Suppressor macrophage (primary cell): ENCODE data around the gene SCAMP1.
"Not testable (repeated sequence)": the region's sequence is repeated elsewhere in the genome, so short reads cannot be mapped to it uniquely, and the experiment has no call there.

Source experiments
- DNase-seq, 4 experiments: peaks; one replicate each; pipeline ENCODE4 v3.0.0-alpha.2; 2020 to 2022
- total RNA-seq, 17 experiments: gene quantifications; one replicate each; lab custom pipeline; 2026; ENCODE audit warnings: mixed read lengths in 6 of 17, inconsistent platforms in 3 of 17; lab: John Stamatoyannopoulos, UW

Gene SCAMP1
- 13.1 to 101 (median 55.6) reads per million in 17 experiments for total RNA-seq

GRCh38 chr5:78359831-78360673 is at the start of gene SCAMP1:
Gene SCAMP1 (plus strand): TSS chr5:78360617. CDS start chr5:78360672, 55 bp downstream.
- DNase-seq = peak; percentile 98 to 99 (median 98)

GRCh38 chr5:78317515-78317914 is 42.9 kb upstream of the SCAMP1 start:
- DNase-seq = no peak

- DNase-seq = no peak
These were observed 42.1 kb upstream of the SCAMP1 start for GRCh38 chr5:78318337-78318736.

GRCh38 chr5:78320401-78320800 is 40.0 kb upstream of the SCAMP1 start:
- DNase-seq = peak; percentile 40 to 69 (median 52)

GRCh38 chr5:78323241-78323640 is 37.2 kb upstream of the SCAMP1 start:
- no peak for DNase-seq

- no peak for DNase-seq
These were observed 33.5 kb upstream of the SCAMP1 start for GRCh38 chr5:78326930-78327329.

GRCh38 chr5:78327761-78328510 is 32.5 kb upstream of the SCAMP1 start:
- no peak for DNase-seq

GRCh38 chr5:78328585-78329173 is 31.7 kb upstream of the SCAMP1 start:
- DNase-seq = peak in 2 of 4 experiments; percentile 66 to 68

GRCh38 chr5:78331523-78332080 is 28.8 kb upstream of the SCAMP1 start:
- no peak for DNase-seq

- DNase-seq = no peak
These were observed 25.6 kb upstream of the SCAMP1 start for GRCh38 chr5:78334811-78335210.

- DNase-seq = no peak
These were observed 24.4 kb upstream of the SCAMP1 start for GRCh38 chr5:78335976-78336375.

- no peak for DNase-seq
These were observed 23.7 kb upstream of the SCAMP1 start for GRCh38 chr5:78336698-78337097.

GRCh38 chr5:78339617-78340436 is 20.6 kb upstream of the SCAMP1 start:
- peak; percentile 55 to 82 (median 75) for DNase-seq

- no peak for DNase-seq
These were observed 19.0 kb upstream of the SCAMP1 start for GRCh38 chr5:78341440-78341839.

GRCh38 chr5:78345485-78345884 is 14.9 kb upstream of the SCAMP1 start:
- DNase-seq = no peak

- no peak for DNase-seq
These were observed 6.9 kb upstream of the SCAMP1 start for GRCh38 chr5:78353520-78353919.

- peak; percentile 8 to 69 (median 43) for DNase-seq
These were observed 6.2 kb upstream of the SCAMP1 start for GRCh38 chr5:78354066-78354670.

GRCh38 chr5:78355561-78355960 is 4.9 kb upstream of the SCAMP1 start:
- DNase-seq = peak; percentile 26 to 74 (median 58)

GRCh38 chr5:78359455-78359830 is 974 bp upstream of the SCAMP1 start:
- DNase-seq = not testable (repeated sequence)

GRCh38 chr5:78360674-78360923 is 182 bp downstream of the SCAMP1 start:
- no peak for DNase-seq

GRCh38 chr5:78360924-78361630 is 660 bp downstream of the SCAMP1 start:
- peak in 1 of 4 experiments; percentile 47 for DNase-seq
